HG02938 (cell line): ENCODE results near the gene TWF2.

Experiments
- ATAC-seq: cut with Tn5 transposase; IDR thresholded peaks from one replicate; pipeline ENCODE4 v1.9.1; 2021; ENCODE audit warnings: mild to moderate bottlenecking, moderate library complexity; ENCODE audit not compliant: unreplicated experiment

Gene TWF2

DNA sequence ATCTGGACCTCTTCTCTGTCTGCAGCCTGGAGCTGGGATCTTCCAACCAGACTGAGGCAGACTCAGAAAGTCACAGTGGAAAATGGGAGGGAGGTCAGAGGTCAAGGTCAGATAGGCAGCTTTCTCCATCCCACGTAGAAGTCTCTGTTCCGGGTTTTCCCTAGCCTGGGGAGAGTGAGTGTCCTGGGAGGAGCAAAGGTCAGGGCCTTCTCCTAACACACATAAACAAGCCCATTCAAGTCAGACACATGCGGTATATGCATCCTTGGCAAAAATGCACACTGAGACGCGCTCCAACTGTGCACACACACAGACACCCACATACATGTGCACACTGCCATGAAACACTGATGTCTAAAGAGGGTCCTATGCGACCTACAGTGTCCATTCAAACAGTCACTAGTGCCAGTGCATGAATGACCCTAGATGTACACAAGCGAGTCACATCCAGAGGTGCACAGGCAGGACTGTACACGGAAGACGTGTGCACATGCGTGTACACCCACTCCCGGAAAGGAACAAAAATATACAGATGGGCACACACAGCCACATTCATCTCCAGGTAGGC is 681 bp downstream of the TWF2 start:
- peak; percentile 5 for ATAC-seq

GRCh38 chr3:52237657-52238172 is 1.2 kb downstream of the TWF2 start:
- ATAC-seq, result no peak

DNA sequence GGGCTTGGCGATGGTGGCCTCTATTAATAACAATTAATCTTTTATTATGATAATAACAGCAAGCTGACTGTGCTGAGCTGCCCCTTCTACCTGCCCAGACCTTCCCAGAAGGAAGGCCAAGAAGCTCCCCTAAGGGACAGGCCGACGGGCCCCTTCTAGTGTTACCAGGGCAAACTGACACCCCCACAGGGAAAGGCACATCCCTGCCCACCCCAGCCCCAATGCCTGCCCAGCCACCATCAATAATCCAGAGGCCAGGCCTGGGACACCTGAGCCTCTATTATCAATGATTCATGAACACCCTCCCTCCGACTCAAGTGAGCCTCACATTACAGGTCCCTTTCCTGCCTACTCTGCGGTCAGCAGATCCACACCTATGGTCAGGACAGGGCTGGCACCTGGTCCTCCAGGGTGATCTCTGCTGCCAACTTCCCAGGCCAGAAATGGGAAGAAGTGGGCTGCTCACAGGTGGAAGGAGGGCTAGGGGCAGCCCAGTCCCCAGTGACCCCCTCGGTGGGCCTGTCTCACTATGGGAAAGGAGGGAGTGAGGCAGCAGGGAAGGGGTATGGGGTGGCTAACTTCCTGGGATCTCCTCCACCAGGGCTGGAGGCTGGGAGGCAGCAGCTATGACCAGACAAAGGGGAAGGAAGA is 1.8 kb downstream of the TWF2 start:
- ATAC-seq, result no peak

- ATAC-seq, result no peak
Measured at GRCh38 chr3:52236424-52236886, 2.5 kb downstream of the TWF2 start.

DNA sequence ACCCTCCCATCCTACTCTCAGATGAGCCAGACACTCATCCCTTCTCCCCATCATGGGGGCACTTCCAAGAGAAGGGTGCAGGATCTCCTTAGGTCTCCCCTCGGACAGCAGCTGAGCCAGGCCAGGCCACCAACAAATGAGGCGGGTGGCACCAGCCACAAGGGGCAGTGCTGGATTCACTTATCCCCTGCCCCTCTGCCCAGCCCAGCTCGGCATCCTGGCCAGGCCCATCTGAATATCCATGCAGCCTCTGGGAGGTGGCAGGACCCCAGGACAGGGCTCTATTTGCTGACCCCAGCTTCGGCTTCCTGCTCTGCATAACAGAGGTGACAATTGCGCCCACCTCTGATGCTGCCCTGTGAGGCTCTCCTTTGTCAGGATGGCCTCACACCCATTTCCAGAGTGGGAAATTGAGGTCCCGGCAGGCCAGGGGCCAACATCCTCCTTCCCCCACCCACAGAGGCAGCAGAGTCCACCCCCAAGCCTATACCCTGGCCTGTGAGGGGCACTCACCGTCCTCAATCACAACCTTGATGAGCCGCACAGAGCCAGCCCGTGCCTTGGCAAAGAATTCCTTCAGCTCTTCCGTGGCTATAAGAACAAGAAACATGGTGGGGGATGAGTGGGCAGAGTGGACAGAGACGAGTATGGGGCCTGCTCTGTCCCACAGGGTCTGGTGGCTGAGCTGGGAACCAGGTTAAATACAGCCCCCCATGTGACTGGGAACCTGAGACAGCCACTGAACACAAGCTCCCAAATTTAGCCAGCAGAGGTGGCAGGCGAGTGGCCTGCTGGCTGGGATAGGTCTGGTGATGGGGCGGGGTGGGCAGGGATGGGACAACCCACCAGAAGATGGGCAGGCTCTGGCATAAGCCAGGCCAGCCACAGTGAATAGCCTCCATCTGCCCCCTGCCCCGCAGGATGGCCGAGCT is 4.2 kb downstream of the TWF2 start:
- ATAC-seq, result no peak

DNA sequence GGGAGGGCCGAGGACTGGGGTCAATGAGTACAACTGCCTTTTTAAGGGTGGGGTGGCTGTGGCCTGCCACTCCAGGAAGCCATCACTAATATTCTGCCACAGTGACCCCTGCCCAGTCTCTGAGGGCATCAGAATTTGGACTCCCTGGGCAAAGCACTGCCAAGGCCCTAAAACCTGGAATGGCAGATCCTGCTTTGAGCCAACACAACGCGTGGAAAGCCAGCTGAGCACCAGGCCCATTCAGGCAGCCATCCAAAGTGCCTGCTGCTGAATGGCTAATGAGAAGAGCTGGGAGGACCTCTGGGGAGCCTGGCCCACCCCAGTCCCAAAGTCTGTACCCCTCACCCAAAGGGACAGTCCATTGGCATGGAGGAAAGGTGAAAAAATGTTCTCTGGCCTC is 5.0 kb downstream of the TWF2 start:
- no peak for ATAC-seq

GRCh38 chr3:52233108-52233591 is 5.8 kb downstream of the TWF2 start:
- no peak for ATAC-seq

DNA sequence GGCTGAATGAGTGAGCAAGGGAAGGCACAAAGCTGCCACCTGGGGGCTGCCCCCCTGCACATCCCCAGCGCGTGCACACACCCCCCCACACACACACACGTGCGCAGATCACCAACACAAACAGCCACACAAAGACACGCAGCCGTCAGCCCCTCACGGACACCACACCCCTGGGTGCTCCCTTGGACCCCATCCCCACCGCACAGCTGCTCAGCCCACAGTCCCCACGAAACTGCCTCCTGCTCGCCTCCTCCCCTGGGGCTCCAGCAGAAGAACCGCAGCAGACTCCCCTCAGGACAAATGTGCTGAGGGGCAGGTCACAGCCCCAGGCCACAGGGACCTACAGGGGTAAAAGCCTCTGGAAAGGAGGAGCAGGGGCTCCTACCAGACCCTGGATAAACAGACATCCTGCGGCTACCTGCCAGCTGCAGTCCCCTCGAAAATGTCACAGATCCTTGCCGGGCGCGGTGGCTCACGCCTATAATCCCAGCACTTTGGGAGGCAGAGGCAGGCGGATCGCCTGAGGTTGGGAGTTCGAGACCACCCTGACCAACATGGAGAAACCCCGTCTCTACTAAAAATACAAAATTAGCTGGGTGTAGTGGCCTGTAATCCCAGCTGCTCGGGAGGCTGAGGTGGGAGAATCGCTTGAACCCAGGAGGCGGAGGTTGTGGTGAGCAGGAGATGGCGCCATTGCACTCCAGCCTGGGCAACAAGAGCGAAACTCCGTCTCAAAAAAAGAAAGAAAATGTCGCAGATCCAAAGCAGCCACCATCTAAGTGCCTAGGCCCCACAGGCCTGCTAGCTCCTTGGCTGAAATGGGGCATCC is 6.5 kb downstream of the TWF2 start:
- no peak for ATAC-seq

DNA sequence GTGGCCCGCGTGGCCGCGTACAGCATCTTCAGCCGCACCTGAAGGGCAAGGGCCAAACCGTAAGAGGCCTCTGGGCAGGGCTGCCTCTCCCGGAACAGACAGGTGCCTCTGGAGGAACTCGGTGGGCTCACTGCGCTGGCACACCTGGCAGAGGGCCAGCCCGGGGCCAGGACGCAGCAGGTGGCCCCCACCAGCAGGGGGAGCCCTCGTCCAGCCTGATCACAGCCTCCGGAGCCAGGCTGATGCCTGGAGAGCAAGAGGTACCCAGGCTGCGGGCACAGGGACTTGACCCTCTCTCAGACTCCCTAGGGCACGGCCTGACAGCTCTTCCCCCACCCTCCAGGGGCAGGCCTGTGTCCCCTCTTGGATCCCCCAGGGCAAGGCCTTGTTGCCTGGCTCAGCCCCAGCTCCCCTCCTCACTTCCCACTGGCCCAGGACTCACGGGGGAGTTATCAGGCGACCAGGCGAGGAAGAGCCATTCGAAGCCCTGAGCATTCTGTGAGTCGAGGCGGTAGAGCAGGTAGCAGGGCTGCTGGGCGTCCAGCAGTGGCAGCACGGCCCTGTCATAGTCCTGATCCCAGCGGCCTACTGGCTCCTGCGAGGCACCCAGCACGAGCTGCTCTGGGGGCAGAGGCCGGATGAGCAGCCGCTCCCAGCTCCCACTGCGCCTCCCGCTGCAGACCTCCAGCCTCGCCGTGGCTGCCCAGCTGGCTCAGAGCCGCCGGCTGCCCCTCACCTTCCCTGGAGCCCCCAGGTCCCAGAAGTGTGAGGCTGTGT is 7.3 kb downstream of the TWF2 start:
- no peak for ATAC-seq

- ATAC-seq, result no peak
Measured at GRCh38 chr3:52230889-52231499, 8.0 kb downstream of the TWF2 start.

DNA sequence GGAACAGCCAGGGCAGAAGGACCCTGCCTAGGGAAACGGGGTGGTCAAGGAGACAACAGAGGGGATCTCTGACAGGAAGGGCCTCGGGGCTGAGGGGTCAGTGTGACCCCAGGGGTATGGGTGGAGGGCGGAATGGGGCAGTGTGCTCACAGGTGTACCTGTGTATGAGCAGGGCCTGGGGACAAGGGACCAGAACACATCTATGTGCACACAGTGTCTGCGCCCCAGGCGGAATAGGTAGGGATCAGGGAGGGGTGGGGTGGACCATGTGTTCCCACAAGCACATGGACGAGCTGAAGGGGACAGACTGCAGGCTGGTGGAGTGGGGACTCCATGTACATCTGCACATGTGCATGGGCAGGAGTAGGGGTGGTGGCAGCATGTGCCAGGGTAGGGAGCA is 8.5 kb downstream of the TWF2 start:
- no peak for ATAC-seq

DNA sequence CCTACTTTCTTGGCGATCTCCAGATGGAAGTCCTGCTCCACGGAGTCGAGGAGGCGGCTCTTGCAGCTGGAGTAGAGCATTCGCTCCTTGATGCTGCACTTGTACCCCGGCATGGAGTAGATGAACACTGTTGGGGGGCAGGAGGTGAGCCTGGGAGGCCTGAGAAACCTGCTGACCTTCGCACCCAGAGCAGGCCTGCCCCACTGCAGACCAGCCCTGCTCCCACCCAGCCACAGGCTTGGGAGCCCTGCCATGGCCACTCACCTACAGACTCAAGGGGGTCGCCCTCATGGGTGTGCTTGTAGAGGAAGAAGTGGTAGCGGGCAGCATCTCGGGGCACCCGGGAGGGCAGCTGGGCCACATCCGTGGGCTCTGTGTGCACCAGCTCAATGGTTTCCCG is 9.3 kb downstream of the TWF2 start:
- ATAC-seq, result no peak

- ATAC-seq, result no peak
Measured at GRCh38 chr3:52228751-52229291, 10.1 kb downstream of the TWF2 start.

- ATAC-seq, result no peak
Measured at GRCh38 chr3:52228266-52228665, 10.7 kb downstream of the TWF2 start.

DNA sequence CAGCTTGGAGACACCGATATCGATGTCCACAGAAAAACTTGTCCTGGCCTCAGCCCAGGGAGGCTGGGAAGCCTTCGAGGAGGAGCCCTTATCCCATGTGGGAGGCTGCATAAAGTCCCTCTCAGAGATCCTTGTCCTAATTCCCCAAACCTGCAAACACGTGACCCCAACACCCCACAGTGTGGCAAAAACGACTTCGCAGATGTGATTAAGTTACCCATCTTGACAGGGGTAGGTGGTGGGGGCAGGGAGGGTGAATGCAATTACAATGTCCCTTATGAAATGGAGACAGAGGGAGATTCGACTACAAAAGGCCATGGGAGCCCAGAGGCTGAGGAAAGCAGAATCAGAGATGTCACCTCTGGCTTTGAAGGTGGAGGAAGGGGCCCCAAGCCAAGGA is 11.2 kb downstream of the TWF2 start:
- ATAC-seq, result no peak

GRCh38 chr3:52227117-52227516 is 11.8 kb downstream of the TWF2 start:
- no peak for ATAC-seq

GRCh38 chr3:52226229-52226817 is 12.6 kb downstream of the TWF2 start:
- peak; percentile 12 for ATAC-seq

- ATAC-seq, result peak; percentile 61
Measured at GRCh38 chr3:52225452-52226228, 13.3 kb downstream of the TWF2 start, which contains the start of gene TLR9. TLR9 (minus strand) TSS chr3:52225645; CDS start chr3:52225529, 116 bp downstream.
